ENCODE results near the gene CCND1.

GRCh38 chr11:69697469-69697843, 56.5 kb downstream of the CCND1 start:
- TF ChIP-seq CTCF (IDR thresholded peaks at IDR 0.05) (no peak), POLR2A (IDR thresholded peaks at IDR 0.05) (no peak)
